Panc1 (cell line): ENCODE measurements around the gene GRIA4. TPM values are rescaled to one million over a fixed set of nuclear protein-coding genes. Genes with fewer than 3 reads are reported as not detected.

Experiments
- ATAC-seq: fragments of 200-7000 bp; cut with Tn5 transposase; 2 replicates; pipeline ENCODE4 v1.9.1; 2020; ENCODE audit warnings: mild to moderate bottlenecking, moderate library complexity
- BruUV-seq: library from RNA; stranded (reverse); fragments of 400-500 nt; replicated peaks from 2 replicates; lab custom pipeline; 2021; lab: Mats Ljungman, UMichigan
- CTCF ChIA-PET: fragments of 300-600 bp; sonication (Branson Sonifier 250); formaldehyde crosslinking; loops from one replicate; lab custom pipeline; 2022; ENCODE audit warnings: antibody characterized with exemption; lab: Charles Lee
- POLR2A ChIA-PET: fragments of 300-600 bp; sonication (Branson Sonifier 250); formaldehyde crosslinking; loops from one replicate; lab custom pipeline; 2022; ENCODE audit warnings: antibody characterized with exemption; lab: Charles Lee
- DNase-seq: peaks from one replicate; pipeline ENCODE4 v3.0.0-alpha.2; 2010; ENCODE audit warnings: low read depth, low spot score
- H3K27ac ChIP-seq: 2 replicates; pipeline ENCODE4 v1.5.1; 2011; ENCODE audit warnings: mild to moderate bottlenecking, low read length, inconsistent platforms
- H3K27me3 ChIP-seq: fragments of 200-500 bp; sonication (Bioruptor generic); 2 replicates; pipeline ENCODE4 v1.6.0; 2014; ENCODE audit warnings: low read length, inconsistent platforms; ENCODE audit not compliant: control insufficient read depth, insufficient read depth
- H3K36me3 ChIP-seq: fragments of 200-500 bp; sonication (Bioruptor generic); 2 replicates; pipeline ENCODE4 v1.5.1; 2014; ENCODE audit warnings: inconsistent platforms, mild to moderate bottlenecking, low read length, moderate library complexity; ENCODE audit not compliant: control insufficient read depth, insufficient read depth
- H3K4me1 ChIP-seq: 2 replicates; pipeline ENCODE4 v1.5.1; 2011; ENCODE audit warnings: inconsistent platforms, mild to moderate bottlenecking, low read length, moderate library complexity; ENCODE audit not compliant: control insufficient read depth, insufficient read depth
- H3K4me3 ChIP-seq, 2 experiments: 2 replicates each; pipeline ENCODE4 v1.5.1; 2011 to 2012; ENCODE audit warnings: low read depth in 2 of 2, low read length in 2 of 2, mild to moderate bottlenecking in 2 of 2, inconsistent platforms in 1 of 2, moderate library complexity in 1 of 2
- H3K9me3 ChIP-seq: fragments of 200-500 bp; sonication (Bioruptor generic); 2 replicates; pipeline ENCODE4 v1.5.1; 2014; ENCODE audit warnings: low read depth, mild to moderate bottlenecking, inconsistent platforms, low read length, moderate library complexity; ENCODE audit not compliant: control insufficient read depth, insufficient read depth
- POLR2AphosphoS5 ChIP-seq: IDR thresholded peaks from 2 replicates; pipeline ENCODE4 v1.6.1; 2012; ENCODE audit warnings: mild to moderate bottlenecking, low read depth, low read length, moderate library complexity
- REST ChIP-seq, 2 experiments: IDR thresholded peaks; 2 replicates each; pipeline ENCODE4 v1.6.1; 2011 to 2012; ENCODE audit warnings: low read depth in 2 of 2, control low read depth in 1 of 2, low read length in 1 of 2, mild to moderate bottlenecking in 1 of 2, moderate library complexity in 1 of 2; ENCODE audit not compliant: insufficient read depth in 1 of 2
- SIN3A ChIP-seq: IDR thresholded peaks from 2 replicates; pipeline ENCODE4 v1.6.1; 2012; ENCODE audit warnings: low read depth, mild to moderate bottlenecking, low read length, moderate library complexity, borderline replicate concordance; ENCODE audit not compliant: insufficient read depth
- TCF7L2 ChIP-seq: IDR thresholded peaks from 2 replicates; pipeline ENCODE4 v1.6.1; 2011; ENCODE audit warnings: mild to moderate bottlenecking, low read depth, low read length, inconsistent platforms
- in situ Hi-C: cut with HindIII; loops from 2 replicates; pipeline ENCODE4 v1.10.0; 2016; ENCODE audit warnings: low sequenced_read_pairs, low pct_unique_long_range_greater_than_20kb
- intact Hi-C: fragments of 100-400 bp; cut with micrococcal nuclease; formaldehyde crosslinking; loops from one replicate; pipeline ENCODE4 v1.10.0; 2022; ENCODE audit not compliant: unreplicated experiment
- total RNA-seq: library from RNA; stranded (reverse); gene quantifications from one replicate; pipeline ENCODE4 v1.2.1, GENCODE V29; 2021; ENCODE audit not compliant: unreplicated experiment
- TF ChIP-seq, protein P1 (sequence below): fragments of 450-650 bp; IDR thresholded peaks from 2 replicates; pipeline ENCODE4 v1.5.1; 2017; ENCODE audit warnings: mild to moderate bottlenecking

Gene GRIA4
- total RNA-seq, 1 experiment from 2014 or later, result not detected

- DNase-seq (no peak), ATAC-seq (no peak)
- H3K4me3 ChIP-seq, result no peak overlapping the region
- POLR2A ChIA-PET, result no interaction called here
- no peaks in the 10 kb centered on the region for H3K4me1 ChIP-seq
- TF ChIP-seq REST (IDR thresholded peaks at IDR 0.05; ENCODE audit: insufficient read depth in 1 of 2, low read depth in 2 of 2, low read length in 1 of 2) (no peak), SIN3A (no peak)
- no peak overlapping the region for H3K27ac ChIP-seq
- no peaks in the 10 kb centered on the region for H3K9me3 ChIP-seq
- intact Hi-C loops (no loop called here), in situ Hi-C loops (no loop called here)
- BruUV-seq, result no TSS peak
- CTCF ChIA-PET, result no interaction called here
- no peaks in the 10 kb centered on the region for H3K36me3 ChIP-seq
- H3K27me3 ChIP-seq, result no peaks in the 10 kb centered on the region
These were observed 22.4 kb downstream of the GRIA4 start for GRCh38 chr11:105632316-105632715.

- DNase-seq (no peak), ATAC-seq (no peak)
- Histone ChIP-seq H3K36me3 (no peaks in the 10 kb centered on the region), H3K9me3 (no peaks in the 10 kb centered on the region), H3K27me3 (no peaks in the 10 kb centered on the region), H3K27ac (no peak overlapping the region), H3K4me3 (no peak overlapping the region), H3K4me1 (no peaks in the 10 kb centered on the region)
- intact Hi-C loops, result no loop called here
- TF ChIP-seq REST (IDR thresholded peaks at IDR 0.05; ENCODE audit: insufficient read depth in 1 of 2, low read depth in 2 of 2, low read length in 1 of 2) (no peak), TCF7L2 (no peak), SIN3A (no peak), POLR2AphosphoS5 (no peak)
- TF ChIP-seq, protein P1, sequence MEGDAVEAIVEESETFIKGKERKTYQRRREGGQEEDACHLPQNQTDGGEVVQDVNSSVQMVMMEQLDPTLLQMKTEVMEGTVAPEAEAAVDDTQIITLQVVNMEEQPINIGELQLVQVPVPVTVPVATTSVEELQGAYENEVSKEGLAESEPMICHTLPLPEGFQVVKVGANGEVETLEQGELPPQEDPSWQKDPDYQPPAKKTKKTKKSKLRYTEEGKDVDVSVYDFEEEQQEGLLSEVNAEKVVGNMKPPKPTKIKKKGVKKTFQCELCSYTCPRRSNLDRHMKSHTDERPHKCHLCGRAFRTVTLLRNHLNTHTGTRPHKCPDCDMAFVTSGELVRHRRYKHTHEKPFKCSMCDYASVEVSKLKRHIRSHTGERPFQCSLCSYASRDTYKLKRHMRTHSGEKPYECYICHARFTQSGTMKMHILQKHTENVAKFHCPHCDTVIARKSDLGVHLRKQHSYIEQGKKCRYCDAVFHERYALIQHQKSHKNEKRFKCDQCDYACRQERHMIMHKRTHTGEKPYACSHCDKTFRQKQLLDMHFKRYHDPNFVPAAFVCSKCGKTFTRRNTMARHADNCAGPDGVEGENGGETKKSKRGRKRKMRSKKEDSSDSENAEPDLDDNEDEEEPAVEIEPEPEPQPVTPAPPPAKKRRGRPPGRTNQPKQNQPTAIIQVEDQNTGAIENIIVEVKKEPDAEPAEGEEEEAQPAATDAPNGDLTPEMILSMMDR, result no peak
- POLR2A ChIA-PET, result no interaction called here
- in situ Hi-C loops, result no loop called here
- CTCF ChIA-PET, result no interaction called here
- BruUV-seq, result no TSS peak
These were observed 25.6 kb downstream of the GRIA4 start for GRCh38 chr11:105635466-105635865.
